ENCODE measurements around the gene HLCS. TPM values are rescaled to one million over a fixed set of nuclear protein-coding genes. Genes with fewer than 3 reads are reported as not detected.

HLCS gene
- total and polyA plus RNA-seq, 2 of the 4 experiments (the other 2 are of a cell fraction), result 10.6 to 21.0 TPM

- BruUV-seq (replicated peaks), result no TSS peak
- Histone ChIP-seq H4K91ac (ENCODE audit: insufficient read depth, low read depth, low read length) (no peak overlapping the region), H2BK120ac (ENCODE audit: low read depth, low read length) (no peak overlapping the region), H4K20me1 (ENCODE audit: insufficient read depth, low read length) (no peaks in the 10 kb centered on the region), H2BK5ac (ENCODE audit: low read depth, low read length, poor library complexity, severe bottlenecking) (no peak overlapping the region), H3K79me1 (ENCODE audit: low read depth in 1 of 2, low read length in 2 of 2) (no peaks in the 10 kb centered on the region), H4K8ac (ENCODE audit: low read depth in 2 of 2, low read length in 2 of 2) (no peak overlapping the region), H2AK9ac (replicated peaks; ENCODE audit: low read depth, low read length, poor library complexity) (no peak overlapping the region), H3K56ac (ENCODE audit: extremely low read depth, insufficient read depth, low read length) (no peak overlapping the region), H3K27me3 (ENCODE audit: control insufficient read depth, insufficient read depth, low read length) (peaks cover 52% of the 10 kb centered on the region), H2AFZ (replicated peaks; ENCODE audit: low read length, poor library complexity) (no peak overlapping the region), H3K23ac (ENCODE audit: low read depth, low read length) (no peak overlapping the region), H3K4me3 (ENCODE audit: insufficient read depth, low read depth, low read length) (no peak overlapping the region), H3K36me3 (ENCODE audit: control insufficient read depth, insufficient read depth, low read length) (no peaks in the 10 kb centered on the region), H4K5ac (ENCODE audit: low read depth, low read length) (no peak overlapping the region), H2AK5ac (ENCODE audit: low read depth, low read length) (no peak overlapping the region), H2BK15ac (ENCODE audit: low read depth, low read length) (no peak overlapping the region), H3K4me1 (ENCODE audit: control insufficient read depth, insufficient read depth, low read length) (no peaks in the 10 kb centered on the region), H3K9ac (ENCODE audit: low read depth, low read length) (no peak overlapping the region), H3K14ac (replicated peaks; ENCODE audit: low read depth, low read length) (no peak overlapping the region), H3K27ac (ENCODE audit: insufficient read depth, low read length) (no peak overlapping the region), H3K9me3 (ENCODE audit: control insufficient read depth, insufficient read depth, low read length) (no peaks in the 10 kb centered on the region), H3K4ac (ENCODE audit: low read depth, low read length) (no peak overlapping the region), H2BK20ac (ENCODE audit: low read depth, low read length) (no peak overlapping the region), H3K4me2 (ENCODE audit: low read depth, low read length) (no peak overlapping the region), H3K9me1 (ENCODE audit: insufficient read depth, low read length) (0 out of 2 replicates have a peak, but pooled peaks cover 2% of the 10 kb centered on the region), H3K18ac (ENCODE audit: low read depth, low read length) (no peak overlapping the region)
- DNase-seq (no peak), ATAC-seq (ENCODE audit: low read depth) (no peak)
- dilution Hi-C loops (cut with HindIII; ENCODE audit: low sequenced_read_pairs, unreplicated experiment), result no loop called here
- intact Hi-C loops (cut with micrococcal nuclease), result no loop called here
- 92% methylated on average over 4 of the region's 14 CpGs; no CpG with 5 or more reads in 1 of the 2 experiments for WGBS, 2 experiments (ENCODE audit: extremely low coverage in 2 of 2, insufficient read length in 1 of 2)
- ChIA-PET CTCF (no interaction called here), POLR2A (ENCODE audit: unreplicated experiment) (no interaction called here)
- in situ Hi-C loops (cut with MboI; ENCODE audit: low sequenced_read_pairs), result no loop called here
- TF ChIP-seq NFE2L2 (IDR thresholded peaks at IDR 0.05; ENCODE audit: low read depth, low read length), result no peak
- TF ChIP-seq MXI1 (IDR thresholded peaks at IDR 0.05; ENCODE audit: borderline replicate concordance, low read depth, low read length), result no peak
- no peak for TF ChIP-seq CEBPB (IDR thresholded peaks at IDR 0.05; ENCODE audit: low read depth, low read length)
- TF ChIP-seq RAD21 (IDR thresholded peaks at IDR 0.05; ENCODE audit: low read length), result no peak
- TF ChIP-seq MAZ (IDR thresholded peaks at IDR 0.05; ENCODE audit: borderline replicate concordance, low read depth, low read length), result no peak
- TF ChIP-seq RCOR1 (IDR thresholded peaks at IDR 0.05; ENCODE audit: insufficient replicate concordance, low read length), result no peak
- TF ChIP-seq POLR2A (IDR thresholded peaks at IDR 0.05; ENCODE audit: low read depth, low read length), result no peak
- no peak for TF ChIP-seq RFX5 (IDR thresholded peaks at IDR 0.05; ENCODE audit: low read depth, low read length)
- no peak for TF ChIP-seq USF2 (IDR thresholded peaks at IDR 0.05; ENCODE audit: low read depth, low read length)
- TF ChIP-seq FOS (IDR thresholded peaks at IDR 0.05; ENCODE audit: low read depth, low read length), result no peak
- no peak for TF ChIP-seq MAFK (IDR thresholded peaks at IDR 0.05; ENCODE audit: low read depth, low read length)
- no peak for TF ChIP-seq BHLHE40 (IDR thresholded peaks at IDR 0.05; ENCODE audit: low read depth, low read length)
These were observed 243.0 kb downstream of the HLCS start for GRCh38 chr21:36723371-36723881.

All from IMR-90 (cell line).